GM12878 (cell line): Measurements from ENCODE around the gene OXA1L. TPM values are rescaled to one million over a fixed set of nuclear protein-coding genes. Genes with fewer than 3 reads are reported as not detected.

Source experiments
- ATAC-seq: fragments of 200-7000 bp; cut with Tn5 transposase; 3 replicates; pipeline ENCODE4 v1.9.1; 2020; ENCODE audit warnings: mild to moderate bottlenecking, moderate library complexity
- BruUV-seq: library from RNA; stranded (reverse); fragments of 400-500 nt; replicated peaks from 2 replicates; lab custom pipeline; 2021; lab: Mats Ljungman, UMichigan
- CTCF ChIA-PET: fragments of 300-600 bp; sonication (Branson Sonifier 250); formaldehyde crosslinking; extraction: SDS; loops from one replicate; lab custom pipeline; 2021; ENCODE audit warnings: inconsistent platforms; lab: Yijun Ruan, JAX
- POLR2A ChIA-PET: fragments of 350-600 bp; formaldehyde crosslinking; extraction: SDS; loops from one replicate; lab custom pipeline; 2021; ENCODE audit warnings: inconsistent platforms; lab: Charles Lee
- RAD21 ChIA-PET: fragments of 300-600 bp; sonication (Branson Sonifier 250); formaldehyde crosslinking; loops from one replicate; lab custom pipeline; 2023; ENCODE audit warnings: antibody characterized with exemption; ENCODE audit not compliant: unreplicated experiment; lab: Charles Lee
- SMC1A ChIA-PET: fragments of 300-600 bp; sonication (Branson Sonifier 250); formaldehyde crosslinking; loops from one replicate; lab custom pipeline; 2023; ENCODE audit not compliant: unreplicated experiment, uncharacterized antibody; lab: Charles Lee
- DNase-seq: peaks from one replicate; pipeline ENCODE4 v3.0.0-alpha.2; 2011; ENCODE audit warnings: low read depth, low spot score
- FAIRE-seq: peaks from 3 replicates; lab custom pipeline; 2011; peaks lifted over from hg19 to GRCh38; lab: Jason Lieb, UNC
- H2AFZ ChIP-seq: 2 replicates; pipeline ENCODE4 v1.6.0; 2011; ENCODE audit warnings: low read depth, low read length, control low read depth; ENCODE audit not compliant: control insufficient read depth
- H3K27ac ChIP-seq: 2 replicates; pipeline ENCODE4 v1.5.1; 2011; ENCODE audit warnings: control low read depth; ENCODE audit not compliant: control insufficient read depth, insufficient read depth
- H3K27me3 ChIP-seq, 2 experiments: replicated peaks in 1 of 2; 2 replicates each; pipeline versions ENCODE4 v1.6.0 to v1.6.1; 2011; ENCODE audit warnings: low read length in 1 of 2; ENCODE audit not compliant: control insufficient read depth in 2 of 2, insufficient read depth in 2 of 2
- H3K36me3 ChIP-seq, 2 experiments: 2 replicates each; pipeline ENCODE4 v1.5.1; 2011; ENCODE audit warnings: low read length in 1 of 2; ENCODE audit not compliant: control insufficient read depth in 2 of 2, insufficient read depth in 2 of 2
- H3K4me1 ChIP-seq: 2 replicates; pipeline ENCODE4 v1.6.1; 2011; ENCODE audit warnings: mild to moderate bottlenecking, low read length, moderate library complexity, mixed read lengths; ENCODE audit not compliant: control insufficient read depth, insufficient read depth
- H3K4me2 ChIP-seq: 2 replicates; pipeline ENCODE4 v1.6.0; 2011; ENCODE audit warnings: control low read depth; ENCODE audit not compliant: control insufficient read depth, insufficient read depth
- H3K4me3 ChIP-seq: fragments of 200-600 bp; sonication (generic); 2 replicates; pipeline ENCODE4 v1.5.1; 2016
- H3K79me2 ChIP-seq: 2 replicates; pipeline ENCODE4 v1.6.0; 2011; ENCODE audit warnings: low read length; ENCODE audit not compliant: control insufficient read depth, insufficient read depth
- H3K9ac ChIP-seq: 2 replicates; pipeline ENCODE4 v1.8.0; 2011; ENCODE audit warnings: low read length, control low read depth, mixed read lengths; ENCODE audit not compliant: control insufficient read depth, insufficient read depth
- H3K9me3 ChIP-seq: replicated peaks from 3 replicates; pipeline ENCODE4 v1.5.1; 2011; ENCODE audit warnings: mild to moderate bottlenecking, low read length; ENCODE audit not compliant: control insufficient read depth, insufficient read depth
- H4K20me1 ChIP-seq: 2 replicates; pipeline ENCODE4 v1.6.0; 2011; ENCODE audit not compliant: control insufficient read depth, insufficient read depth
- CBX3 ChIP-seq: fragments of 200-600 bp; sonication (generic); IDR thresholded peaks from 2 replicates; pipeline ENCODE4 v1.6.1; 2016; ENCODE audit warnings: low read depth, borderline replicate concordance
- KLF5 ChIP-seq: fragments of 450-650 bp; IDR thresholded peaks from 2 replicates; pipeline ENCODE4 v1.6.1; 2014; ENCODE audit warnings: mild to moderate bottlenecking; ENCODE audit not compliant: partially characterized antibody
- MEF2B ChIP-seq: fragments of 450-650 bp; IDR thresholded peaks from 2 replicates; pipeline ENCODE4 v1.6.1; 2018; ENCODE audit warnings: mild to moderate bottlenecking, moderate library complexity; ENCODE audit not compliant: partially characterized antibody, poor library complexity, severe bottlenecking
- MTA2 ChIP-seq: fragments of 450-650 bp; IDR thresholded peaks from 2 replicates; pipeline ENCODE4 v1.6.1; 2016; ENCODE audit warnings: low read depth, mild to moderate bottlenecking, moderate library complexity
- PKNOX1 ChIP-seq: fragments of 450-650 bp; IDR thresholded peaks from 2 replicates; pipeline ENCODE4 v1.6.1; 2016; ENCODE audit warnings: mild to moderate bottlenecking
- RFX5 ChIP-seq: IDR thresholded peaks from 2 replicates; pipeline ENCODE4 v1.6.1; 2011; ENCODE audit warnings: low read depth, low read length, improper control_type of control experiment
- SRF ChIP-seq, 2 experiments: IDR thresholded peaks; 2 replicates each; pipeline ENCODE4 v1.6.1; 2011; ENCODE audit warnings: low read depth in 2 of 2, low read length in 2 of 2, mild to moderate bottlenecking in 1 of 2, moderate library complexity in 1 of 2
- STAT1 ChIP-seq: fragments of 450-650 bp; conservative IDR thresholded peaks from 2 replicates; pipeline ENCODE4 v1.6.1; 2014; ENCODE audit warnings: antibody characterized with exemption, mild to moderate bottlenecking
- STAT3 ChIP-seq: IDR thresholded peaks from 2 replicates; pipeline ENCODE4 v1.6.1; 2011; ENCODE audit warnings: low read depth, low read length, improper control_type of control experiment
- TAF1 ChIP-seq: IDR thresholded peaks from 2 replicates; pipeline ENCODE4 v1.6.1; 2011; ENCODE audit warnings: mild to moderate bottlenecking, low read depth, low read length, borderline replicate concordance
- TBL1XR1 ChIP-seq: IDR thresholded peaks from 2 replicates; pipeline ENCODE4 v1.6.1; 2012; ENCODE audit warnings: low read depth, low read length, improper control_type of control experiment
- USF1 ChIP-seq: IDR thresholded peaks from 2 replicates; pipeline ENCODE4 v1.6.1; 2011; ENCODE audit warnings: borderline replicate concordance, low read depth, mild to moderate bottlenecking, moderate library complexity, mixed read lengths, low read length; ENCODE audit not compliant: insufficient read depth; ENCODE audit errors: extremely low read length
- ZBED1 ChIP-seq: IDR thresholded peaks from 2 replicates; pipeline ENCODE4 v1.6.1; 2016; ENCODE audit warnings: borderline replicate concordance
- ZBTB11 ChIP-seq: fragments of 450-650 bp; formaldehyde crosslinking; IDR thresholded peaks from 2 replicates; pipeline ENCODE4 v1.5.0; 2022; ENCODE audit warnings: mild to moderate bottlenecking, missing genetic modification characterization
- ZSCAN29 ChIP-seq: fragments of 450-650 bp; IDR thresholded peaks from 2 replicates; pipeline ENCODE4 v1.6.1; 2017; ENCODE audit warnings: mild to moderate bottlenecking, moderate library complexity
- WGBS: methylation state at CpG from one replicate; pipeline ENCODE4 v1.1.6; 2016; ENCODE audit warnings: low lambda C conversion rate; ENCODE audit not compliant: insufficient replicate concordance, insufficient coverage; ENCODE audit errors: missing lambda C conversion rate; 5-methylcytosine and 5-hydroxymethylcytosine counted together
- in situ Hi-C: fragments of 300-500 bp; cut with MboI; formaldehyde crosslinking; loops from 9 replicates; pipeline ENCODE4 v1.14.3; 2018; ENCODE audit warnings: mixed read lengths
- intact Hi-C: fragments of 100-400 bp; cut with micrococcal nuclease; formaldehyde crosslinking; loops from one replicate; pipeline ENCODE4 v1.14.2; 2022; ENCODE audit not compliant: unreplicated experiment
- polyA plus RNA-seq, 11 experiments: library from polyadenylated mRNA; depleted of rRNA in 4 of 11; unstranded in 6 of 11; stranded (reverse) in 5 of 11; fragments of >200 nt; fragmentation: Nextera tagmentation in 4 of 11; fragmentation: Illumina TruSeq in 1 of 11; extraction: Ambion mirVana in 4 of 11; extraction: Trizol in 1 of 11; gene quantifications; 1 replicate in 1 of 11; 2 replicates in 10 of 11; pipeline versions ENCODE4 v1.2.1 to v1.2.3, GENCODE V29; 2011 to 2016; ENCODE audit warnings: inconsistent platforms in 2 of 11, missing spikeins in 2 of 11, low read depth in 1 of 11
- total RNA-seq, 4 experiments: library from RNA; depleted of rRNA in 3 of 4; stranded (reverse); fragments of >200 nt in 3 of 4; fragmentation: Illumina TruSeq in 1 of 4; extraction: Trizol in 1 of 4; gene quantifications; 2 replicates each; pipeline versions ENCODE4 v1.2.1 to v1.2.3, GENCODE V29; 2013 to 2021
- TF ChIP-seq, protein P1 (sequence below): IDR thresholded peaks from 2 replicates; pipeline ENCODE4 v1.6.1; 2011; ENCODE audit warnings: borderline replicate concordance, low read depth, mild to moderate bottlenecking, moderate library complexity, low read length; ENCODE audit not compliant: insufficient read depth, poor library complexity, severe bottlenecking

The OXA1L gene
- total and polyA plus RNA-seq, 10 of the 15 experiments (the other 5 are each of a cell fraction or from before 2014, with no cell fraction given), result 105 to 289 (median 146) TPM

DNA sequence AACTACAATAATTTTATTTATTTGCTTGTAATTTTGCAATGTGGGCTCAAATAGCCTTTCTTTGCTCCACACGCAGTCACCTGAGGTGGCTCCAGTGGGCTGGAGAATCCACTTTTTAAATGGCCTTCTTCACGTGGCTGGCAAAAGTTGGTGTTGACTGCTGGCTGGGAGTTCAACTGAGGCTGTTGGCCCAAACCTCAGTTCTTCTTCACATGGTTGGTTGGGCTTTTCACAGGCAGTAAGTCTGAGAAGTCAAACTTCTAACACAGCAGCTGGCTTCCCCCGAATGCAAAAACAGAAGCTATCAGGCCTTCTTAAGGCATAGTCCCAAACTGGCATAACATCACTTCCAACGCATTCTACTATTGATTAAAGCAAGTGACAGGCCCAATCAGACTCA is 2.1 kb upstream of the OXA1L start:
- no peak overlapping the region for H3K27ac ChIP-seq
- 96% methylated on average over 4 of the region's 4 CpGs for WGBS
- H3K27me3 ChIP-seq, result no peaks in the 10 kb centered on the region
- no TSS peak for BruUV-seq
- H3K79me2 ChIP-seq, result peaks cover 31% of the 10 kb centered on the region
- H3K9ac ChIP-seq, result no peak overlapping the region
- ChIA-PET POLR2A (no interaction called here), CTCF (interaction anchor here (0.6 to 5.5 kb wide), 7 partner anchors 13 to 194 kb away, joined by 3 to 33 read pairs (median 4); no protein-coding TSS in a partner anchor), SMC1A (interaction anchor here (0.6 to 5.4 kb wide), 4 partner anchors 10 to 105 kb away, joined by 3 to 51 read pairs (median 12); no protein-coding TSS in a partner anchor), RAD21 (interaction anchor here (0.8 to 4.5 kb wide), 4 partner anchors 12 to 89 kb away, joined by 3 to 16 read pairs (median 4); no protein-coding TSS in a partner anchor)
- in situ Hi-C loops, result no loop called here
- H2AFZ ChIP-seq, result no peak overlapping the region
- no peak overlapping the region for H3K4me2 ChIP-seq
- no peaks in the 10 kb centered on the region for H3K9me3 ChIP-seq
- intact Hi-C loops, result no loop called here
- no peaks in the 10 kb centered on the region; the same call in 1 of the 2 replicates for H3K4me1 ChIP-seq
- H4K20me1 ChIP-seq, result no peaks in the 10 kb centered on the region
- DNase-seq, result no peak
- no peak for FAIRE-seq
- H3K4me3 ChIP-seq, result no peak overlapping the region
- peaks cover 0 to 3% of the 10 kb centered on the region in 2 experiments; a peak in 1 of 4 replicates for H3K36me3 ChIP-seq
- TF ChIP-seq MTA2 (no peak), TAF1 (no peak), SRF (IDR thresholded peaks at IDR 0.05; ENCODE audit: low read depth in 2 of 2, low read length in 2 of 2) (no peak), PKNOX1 (no peak), ZSCAN29 (no peak), STAT3 (no peak), KLF5 (no peak), ZBTB11 (no peak), MEF2B (no peak), CBX3 (no peak), USF1 (no peak), ZBED1 (no peak), STAT1 (no peak), RFX5 (no peak), TBL1XR1 (no peak)
- TF ChIP-seq, protein P1, sequence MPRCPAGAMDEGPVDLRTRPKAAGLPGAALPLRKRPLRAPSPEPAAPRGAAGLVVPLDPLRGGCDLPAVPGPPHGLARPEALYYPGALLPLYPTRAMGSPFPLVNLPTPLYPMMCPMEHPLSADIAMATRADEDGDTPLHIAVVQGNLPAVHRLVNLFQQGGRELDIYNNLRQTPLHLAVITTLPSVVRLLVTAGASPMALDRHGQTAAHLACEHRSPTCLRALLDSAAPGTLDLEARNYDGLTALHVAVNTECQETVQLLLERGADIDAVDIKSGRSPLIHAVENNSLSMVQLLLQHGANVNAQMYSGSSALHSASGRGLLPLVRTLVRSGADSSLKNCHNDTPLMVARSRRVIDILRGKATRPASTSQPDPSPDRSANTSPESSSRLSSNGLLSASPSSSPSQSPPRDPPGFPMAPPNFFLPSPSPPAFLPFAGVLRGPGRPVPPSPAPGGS, result no peak
- no peak for ATAC-seq
